Lung (tissue), 12 donors: ENCODE data around the gene NREP. TPM values are rescaled to one million over a fixed set of nuclear protein-coding genes. Genes with fewer than 3 reads are reported as not detected.
A peak's percentile ranks its signal among the peaks of the same experiment; 100 is the strongest.

Experiments used
- ATAC-seq: fragments of 200-7000 bp; cut with Tn5 transposase; one replicate; pipeline ENCODE4 v1.9.1; 2020; ENCODE audit warnings: moderate number of reproducible peaks; ENCODE audit not compliant: insufficient read depth, low FRiP score
- DNase-seq, 3 donors: peaks; one replicate each; pipeline ENCODE4 v3.0.0-alpha.2; 2013 to 2017
- H3K27ac ChIP-seq, 2 donors: one replicate each; pipeline ENCODE4 v1.5.1; 2013; ENCODE audit warnings: mild to moderate bottlenecking in 2 of 2, moderate library complexity in 2 of 2, control low read depth in 1 of 2, inconsistent platforms in 1 of 2, low read depth in 1 of 2, low read length in 1 of 2
- H3K27me3 ChIP-seq, 3 donors: one replicate each; pipeline ENCODE4 v1.5.1; 2013; ENCODE audit warnings: low read length in 2 of 3; ENCODE audit not compliant: control insufficient read depth in 3 of 3, insufficient read depth in 3 of 3
- H3K36me3 ChIP-seq, 4 donors: one replicate each; pipeline ENCODE4 v1.5.1; 2013; ENCODE audit warnings: low read length in 4 of 4, mild to moderate bottlenecking in 1 of 4, moderate library complexity in 1 of 4; ENCODE audit not compliant: control insufficient read depth in 4 of 4, insufficient read depth in 4 of 4
- H3K4me1 ChIP-seq, 5 donors: one replicate each; pipeline ENCODE4 v1.5.1; 2013; ENCODE audit warnings: low read length in 5 of 5, mild to moderate bottlenecking in 2 of 5, moderate library complexity in 1 of 5; ENCODE audit not compliant: control insufficient read depth in 5 of 5, insufficient read depth in 5 of 5
- H3K4me3 ChIP-seq: one replicate; pipeline ENCODE4 v1.5.1; 2013; ENCODE audit warnings: mild to moderate bottlenecking, control low read depth, moderate library complexity
- H3K9ac ChIP-seq, 2 donors: one replicate each; pipeline ENCODE4 v1.5.1; 2013; ENCODE audit warnings: low read length in 2 of 2, control low read depth in 1 of 2; ENCODE audit not compliant: insufficient read depth in 1 of 2
- H3K9me3 ChIP-seq, 4 donors: one replicate each; pipeline ENCODE4 v1.5.1; 2013; ENCODE audit warnings: low read length in 3 of 4, mild to moderate bottlenecking in 1 of 4, moderate library complexity in 1 of 4; ENCODE audit not compliant: control insufficient read depth in 4 of 4, insufficient read depth in 3 of 4
- CTCF ChIP-seq: IDR thresholded peaks from 2 replicates; pipeline ENCODE4 v1.5.1; 2012; ENCODE audit warnings: mild to moderate bottlenecking; ENCODE audit errors: control extremely low read depth, extremely low read depth
- WGBS, 2 donors: extraction: QIAGEN DNeasy Blood & Tissue Kit; methylation state at CpG; one replicate each; pipeline ENCODE4 v1.1.7; 2013; 5-methylcytosine and 5-hydroxymethylcytosine counted together
- polyA plus RNA-seq, 2 donors: library from polyadenylated mRNA; stranded (reverse); fragments of 200-250 nt; gene quantifications; one replicate each; pipeline ENCODE4 v1.2.1, GENCODE V29; 2013
- total RNA-seq, 2 donors: library from RNA; depleted of rRNA in 1 of 2; stranded (reverse); fragments of >200 nt in 1 of 2; gene quantifications; one replicate each; pipeline ENCODE4 v1.2.1, GENCODE V29; 2014 to 2021
- donor health status: control.
- donor health status: control.
- donor health status: Bipolar disorder and iron deficiency.
- donor health status: healthy.
- donor health status: DM: yes; HTN: yes; CAD: no.

NREP gene
- total and polyA plus RNA-seq, 4 donors, result 10.8 to 326 (median 16.8) TPM

GRCh38 chr5:111733571-111733970, 23.4 kb downstream of the NREP start:
- Histone ChIP-seq H3K4me1 (peaks cover 2 to 55% (median 18%) of the 10 kb centered on the region in 5 donors), H3K27ac (peak overlapping the region in 1 of 2 donors; percentile 73), H3K9me3 (no peaks in the 10 kb centered on the region), H3K27me3 (no peaks in the 10 kb centered on the region), H3K9ac (no peak overlapping the region), H3K36me3 (peaks cover 0 to 47% (median 21%) of the 10 kb centered on the region in 4 donors), H3K4me3 (no peak overlapping the region)
- ATAC-seq (no peak), DNase-seq (peak in 1 of 3 donors; percentile 21)
- WGBS, 2 donors, result 80 to 89% methylated on average over 7 of the region's 7 CpGs
- no peak for TF ChIP-seq CTCF

GRCh38 chr5:111731638-111732037, 25.4 kb downstream of the NREP start:
- no peak for DNase-seq
- WGBS, 2 donors, result 91 to 93% methylated on average over 7 of the region's 7 CpGs
- no peaks in the 10 kb centered on the region for H3K27me3 ChIP-seq
- H3K27ac ChIP-seq, result no peak overlapping the region
- H3K36me3 ChIP-seq, result peaks cover 0 to 63% (median 31%) of the 10 kb centered on the region in 4 donors
- H3K4me3 ChIP-seq, result no peak overlapping the region
- no peak overlapping the region for H3K9ac ChIP-seq
- no peaks in the 10 kb centered on the region for H3K9me3 ChIP-seq
- ATAC-seq, result no peak
- no peak for TF ChIP-seq CTCF
- H3K4me1 ChIP-seq, result peaks cover 2 to 35% (median 13%) of the 10 kb centered on the region in 5 donors

GRCh38 chr5:111730659-111731382, 26.2 kb downstream of the NREP start:
- DNase-seq (peak in 2 of 3 donors; percentile 37 to 54), ATAC-seq (no peak)
- H3K27ac ChIP-seq, result no peak overlapping the region
- peaks cover 2 to 27% (median 7%) of the 10 kb centered on the region in 5 donors for H3K4me1 ChIP-seq
- H3K9ac ChIP-seq, result no peak overlapping the region
- no peaks in the 10 kb centered on the region for H3K9me3 ChIP-seq
- TF ChIP-seq CTCF, result no peak
- 72 to 82% methylated on average over 8 of the region's 8 CpGs for WGBS, 2 donors
- no peak overlapping the region for H3K4me3 ChIP-seq
- peaks cover 0 to 70% (median 35%) of the 10 kb centered on the region in 4 donors for H3K36me3 ChIP-seq
- no peaks in the 10 kb centered on the region for H3K27me3 ChIP-seq
